ENCODE results near the gene GSTO2. TPM values are rescaled to one million over a fixed set of nuclear protein-coding genes. Genes with fewer than 3 reads are reported as not detected.
A peak's percentile ranks its signal among the peaks of the same experiment; 100 is the strongest.

Gene GSTO2
- total and polyA plus RNA-seq, 2 of the 13 experiments (the other 11 are each of a cell fraction or from before 2014, with no cell fraction given), result 2.1 to 7.9 TPM

GRCh38 chr10:104288355-104288754 lies 19.4 kb downstream of the GSTO2 start (continued):
- TF ChIP-seq E2F2 (CRISPR knock-in tag; IDR thresholded peaks at IDR 0.05; ENCODE audit: borderline replicate concordance), result no peak
- no peak for TF ChIP-seq RAD51 (IDR thresholded peaks at IDR 0.05; ENCODE audit: borderline replicate concordance)
- peak; percentile 67; the same call in 1 of the 2 replicates for TF ChIP-seq HNF4G (IDR thresholded peaks at IDR 0.05; ENCODE audit: borderline replicate concordance, low read depth, low read length)
- TF ChIP-seq HNF4G (CRISPR knock-in tag; IDR thresholded peaks at IDR 0.05; ENCODE audit: borderline replicate concordance, low read depth), result no peak; the same call in 1 of the 2 replicates
- TF ChIP-seq ZBTB21 (CRISPR knock-in tag; IDR thresholded peaks at IDR 0.05), result peak; percentile 85
- TF ChIP-seq ZNF33B (CRISPR knock-in tag; IDR thresholded peaks at IDR 0.05), result no peak
- TF ChIP-seq ZNF263 (CRISPR knock-in tag; IDR thresholded peaks at IDR 0.05), result no peak
- peak; percentile 63; the same call in 1 of the 2 replicates for TF ChIP-seq MED13 (CRISPR knock-in tag; IDR thresholded peaks at IDR 0.05)
- no peak for TF ChIP-seq ZNF460 (CRISPR knock-in tag; IDR thresholded peaks at IDR 0.05; ENCODE audit: borderline replicate concordance)
- TF ChIP-seq ZNF816 (CRISPR knock-in tag; IDR thresholded peaks at IDR 0.05; ENCODE audit: borderline replicate concordance), result no peak
- TF ChIP-seq LCORL (IDR thresholded peaks at IDR 0.05), result no peak; the same call in 1 of the 2 replicates
- TF ChIP-seq LCORL (CRISPR knock-in tag; IDR thresholded peaks at IDR 0.05), result peak; percentile 90
- 0 out of 2 replicates have a peak, but pooled peaks have one; percentile 19 for TF ChIP-seq ZSCAN29 (CRISPR knock-in tag; conservative IDR thresholded peaks at IDR 0.05)
- TF ChIP-seq NAIF1 (CRISPR knock-in tag; IDR thresholded peaks at IDR 0.05; ENCODE audit: borderline replicate concordance), result no peak
- TF ChIP-seq SNAPC4 (CRISPR knock-in tag; IDR thresholded peaks at IDR 0.05), result no peak
- peak; percentile 54; the same call in 1 of the 2 replicates for TF ChIP-seq HOXA3 (CRISPR knock-in tag; IDR thresholded peaks at IDR 0.05)
- TF ChIP-seq XRCC5 (optimal IDR thresholded peaks at IDR 0.05; ENCODE audit: low read length), result no peak
- no peak for TF ChIP-seq ZBTB46 (CRISPR knock-in tag; IDR thresholded peaks at IDR 0.05; ENCODE audit: borderline replicate concordance)
- TF ChIP-seq AGO2 (optimal IDR thresholded peaks at IDR 0.05; ENCODE audit: low read depth, low read length), result no peak
- no peak for TF ChIP-seq PCBP2 (optimal IDR thresholded peaks at IDR 0.05; ENCODE audit: low read depth, low read length, poor library complexity, severe bottlenecking)
- TF ChIP-seq NR0B2 (CRISPR knock-in tag; IDR thresholded peaks at IDR 0.05), result no peak
- peak; percentile 94; the same call in 1 of the 2 replicates for TF ChIP-seq GATA4 (IDR thresholded peaks at IDR 0.05; ENCODE audit: borderline replicate concordance, low read depth)
- 0 out of 2 replicates have a peak, but pooled peaks have one; percentile 56 for TF ChIP-seq ZNF746 (CRISPR knock-in tag; IDR thresholded peaks at IDR 0.05)
- TF ChIP-seq SIX4 (CRISPR knock-in tag; IDR thresholded peaks at IDR 0.05), result no peak

Measured in HepG2 (cell line).